ENCODE measurements around the gene HK2.
A peak's percentile ranks its signal among the peaks of the same experiment; 100 is the strongest.

Gene HK2

DNA sequence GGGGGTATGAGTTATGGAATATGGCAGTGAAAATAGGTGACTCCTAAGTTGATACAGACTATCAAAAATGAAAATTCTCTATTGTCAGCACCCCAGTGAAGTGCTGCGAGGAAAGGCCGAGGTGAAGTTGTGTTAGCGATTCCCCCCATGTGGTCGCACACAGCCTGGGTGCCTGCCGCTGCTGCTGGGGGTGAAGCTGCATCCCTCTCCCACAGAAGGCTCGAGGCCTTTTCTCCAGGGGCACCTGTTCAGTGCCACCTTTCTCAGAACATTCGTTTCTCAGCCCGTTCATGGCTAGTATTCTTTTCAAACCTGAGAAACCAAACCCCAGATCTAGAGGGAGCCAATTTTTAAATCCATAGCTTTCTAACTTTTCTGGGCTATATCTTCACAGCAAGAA is 23.8 kb downstream of the HK2 start:
- DNase-seq = no peak

DNA sequence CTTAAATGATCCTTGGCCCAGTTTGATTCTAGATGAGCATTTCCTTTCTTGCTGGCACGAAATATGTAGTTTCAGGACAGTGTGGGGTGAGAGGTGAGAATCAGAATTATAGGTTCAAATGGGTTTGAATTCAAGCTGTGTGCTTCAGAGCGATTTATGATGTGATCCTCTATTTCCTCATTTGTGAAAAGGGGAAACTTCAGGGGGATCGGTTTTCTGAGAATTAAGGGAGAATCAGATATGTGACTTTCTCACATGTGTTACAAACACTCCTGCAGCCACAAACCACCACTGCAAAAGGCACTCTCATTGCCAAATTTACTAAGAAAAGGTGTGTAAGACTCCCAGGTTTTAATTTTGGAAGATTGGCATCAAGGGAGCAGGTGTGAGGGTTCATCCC is 24.4 kb downstream of the HK2 start:
- no peak for DNase-seq

DNA sequence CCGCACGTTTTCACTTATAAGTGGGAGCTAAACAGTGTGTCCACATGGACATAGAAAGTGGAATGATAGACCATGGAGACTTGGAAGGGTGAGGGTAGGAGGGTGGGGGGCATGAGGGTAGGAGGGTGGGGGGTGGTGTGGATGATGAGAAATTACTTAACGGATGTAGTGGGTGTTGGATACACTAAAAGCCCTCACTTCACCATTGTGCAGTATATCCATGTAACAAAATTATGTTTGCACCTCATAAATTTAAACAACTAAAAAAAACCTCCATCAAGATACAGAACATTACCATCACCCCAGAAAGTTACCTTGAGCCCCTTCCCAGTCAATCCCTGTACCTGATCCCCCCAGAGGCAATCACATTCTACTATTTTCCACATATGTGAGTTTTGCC is 26.2 kb downstream of the HK2 start:
- no peak for DNase-seq

DNA sequence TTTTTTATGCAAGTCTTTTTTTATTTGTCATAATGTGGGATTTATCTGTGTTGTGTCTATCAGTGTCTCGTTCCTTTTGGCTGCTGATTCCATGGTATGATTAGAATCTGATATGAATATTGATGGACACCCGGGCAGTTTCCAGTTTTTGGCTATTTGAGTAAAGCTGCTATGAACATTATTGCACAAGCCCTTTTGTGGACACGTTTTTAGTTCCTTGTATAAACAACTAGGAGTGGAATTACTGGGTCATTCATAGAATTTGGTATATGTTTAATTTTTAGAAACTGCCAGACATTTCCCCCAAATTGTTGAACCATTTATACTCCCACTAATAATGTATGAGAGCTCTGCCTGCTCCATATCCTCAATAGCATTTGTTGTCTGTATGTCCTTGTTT is 26.6 kb downstream of the HK2 start:
- DNase-seq = no peak

DNA sequence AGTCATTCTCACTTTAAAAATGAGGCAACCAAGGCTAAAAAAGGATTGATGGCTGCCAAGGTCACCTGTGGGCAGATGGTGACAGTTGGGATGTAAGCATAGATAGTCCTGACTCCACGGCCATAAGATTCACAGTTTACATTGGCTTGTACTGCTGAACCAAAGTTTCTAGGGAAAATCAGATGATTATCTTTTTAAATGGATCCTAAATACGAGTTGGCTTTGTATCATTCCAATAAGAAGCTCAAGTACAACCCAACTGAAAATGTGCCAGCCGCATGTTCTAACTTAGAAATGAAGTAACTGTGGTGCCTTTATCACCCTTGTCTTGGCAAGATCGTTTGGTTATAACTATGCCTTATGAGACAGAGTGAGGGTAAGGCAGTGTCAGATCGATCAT is 27.6 kb downstream of the HK2 start:
- no peak for DNase-seq

DNA sequence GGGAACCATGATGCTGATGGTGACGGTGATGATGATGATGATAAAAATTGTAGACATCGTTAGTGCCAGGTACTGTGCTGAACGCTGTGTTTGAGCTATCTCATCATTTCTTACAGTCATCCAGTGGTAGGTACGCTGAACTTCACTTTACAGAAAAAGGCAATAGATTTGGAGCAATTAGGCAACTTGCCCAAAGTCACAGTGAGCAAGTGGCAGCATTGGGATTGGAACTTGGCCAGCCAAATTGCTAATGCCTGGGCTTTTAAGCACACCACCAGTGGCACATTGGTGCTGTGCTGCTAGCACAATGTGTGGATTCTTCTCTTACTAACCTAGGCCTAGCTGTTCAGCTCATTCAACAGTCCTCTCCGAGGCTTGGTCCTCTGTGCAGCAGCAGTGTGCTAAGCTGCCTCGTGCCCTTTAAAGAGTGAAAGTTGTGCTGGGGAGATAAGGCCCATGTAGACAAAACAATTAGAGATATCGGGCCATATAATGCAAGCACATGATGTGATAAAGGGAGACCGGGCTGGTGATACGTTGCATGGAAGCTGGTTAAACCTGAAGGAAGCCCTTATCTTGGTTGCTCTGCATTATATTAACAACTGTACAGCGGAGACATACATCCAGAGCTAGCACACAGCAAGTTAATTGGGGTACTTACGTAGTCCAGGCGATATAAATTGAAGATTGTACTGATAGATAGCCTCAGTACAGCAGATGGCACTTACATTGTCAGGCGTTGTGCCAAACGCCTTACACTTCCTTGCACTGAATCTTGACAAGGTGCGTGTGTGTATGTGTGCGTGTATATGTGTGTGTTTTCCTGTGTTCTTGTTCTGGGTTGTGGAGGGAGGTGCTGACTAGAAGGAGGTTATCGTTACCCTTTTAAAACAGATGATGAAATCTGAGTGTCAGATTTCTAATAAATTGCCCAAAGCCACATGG is 28.4 kb downstream of the HK2 start:
- no peak for DNase-seq

DNA sequence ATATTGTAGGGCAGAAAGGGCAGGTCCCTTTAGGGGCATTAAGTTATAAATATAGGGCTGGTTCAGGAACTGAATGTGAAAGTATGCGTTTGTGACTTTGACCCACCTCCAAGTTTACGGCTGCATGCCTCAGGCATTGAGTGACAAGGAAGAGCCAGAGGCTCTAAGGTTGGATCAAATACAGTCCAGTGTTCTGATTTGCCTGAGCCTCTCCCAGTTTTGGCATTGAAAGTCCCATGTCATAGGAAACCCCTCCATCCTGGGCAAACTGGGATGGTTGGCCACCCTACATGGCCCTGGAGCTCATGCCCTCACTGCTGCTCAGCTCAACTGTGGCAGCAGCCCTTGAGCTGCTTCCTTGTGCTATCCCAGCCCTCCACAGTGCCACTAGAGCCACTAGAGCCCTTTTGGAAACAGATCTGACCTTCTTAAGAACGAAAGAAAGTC is 29.9 kb downstream of the HK2 start:
- DNase-seq = no peak

DNA sequence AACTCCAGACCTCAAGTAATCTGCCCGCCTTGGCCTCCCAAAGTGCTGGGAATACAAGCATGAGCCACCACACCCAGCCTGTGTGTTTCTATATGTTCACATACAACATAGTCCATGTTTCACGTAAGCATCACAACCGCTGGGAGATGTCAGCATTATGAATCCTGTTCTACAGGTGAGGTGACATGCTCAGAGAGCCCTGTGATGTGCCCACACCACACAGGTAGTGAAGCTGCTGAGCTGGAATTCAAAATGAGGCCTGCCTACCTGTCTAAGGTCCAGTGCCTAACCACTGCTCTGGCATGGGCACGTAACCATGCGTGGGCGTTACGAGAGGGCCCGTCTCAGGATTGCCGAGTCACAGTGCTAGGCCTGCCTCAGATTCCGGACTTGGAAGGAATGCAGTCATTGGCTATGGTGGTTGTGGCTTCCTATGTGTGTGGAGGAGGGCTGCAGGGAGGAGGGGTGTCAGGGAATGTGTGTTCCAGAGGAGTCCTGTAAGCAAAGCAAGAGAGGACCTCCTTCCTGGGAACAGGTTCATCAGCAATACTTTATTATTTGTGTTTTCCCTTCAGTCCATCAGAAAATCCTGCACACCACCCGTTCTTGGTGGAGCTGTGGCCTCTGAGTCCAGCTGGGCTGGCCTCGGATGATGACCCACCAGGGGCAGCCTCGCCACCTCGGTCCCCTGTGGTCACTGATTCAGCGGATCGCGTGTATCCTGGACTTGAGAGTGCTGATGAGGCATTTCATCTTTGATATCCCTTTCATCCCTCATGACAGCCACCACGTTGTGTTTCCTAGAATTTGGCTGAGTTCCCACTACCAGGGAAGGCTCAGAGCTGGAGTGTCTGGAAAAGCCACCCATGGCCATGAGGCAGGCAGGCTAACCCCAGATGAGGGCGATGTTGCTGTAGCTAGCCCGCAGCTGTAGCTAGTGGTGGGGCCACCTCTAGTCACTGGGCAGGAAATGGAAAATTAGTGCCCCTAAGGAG is 31.1 kb downstream of the HK2 start:
- DNase-seq = peak; percentile 69

DNA sequence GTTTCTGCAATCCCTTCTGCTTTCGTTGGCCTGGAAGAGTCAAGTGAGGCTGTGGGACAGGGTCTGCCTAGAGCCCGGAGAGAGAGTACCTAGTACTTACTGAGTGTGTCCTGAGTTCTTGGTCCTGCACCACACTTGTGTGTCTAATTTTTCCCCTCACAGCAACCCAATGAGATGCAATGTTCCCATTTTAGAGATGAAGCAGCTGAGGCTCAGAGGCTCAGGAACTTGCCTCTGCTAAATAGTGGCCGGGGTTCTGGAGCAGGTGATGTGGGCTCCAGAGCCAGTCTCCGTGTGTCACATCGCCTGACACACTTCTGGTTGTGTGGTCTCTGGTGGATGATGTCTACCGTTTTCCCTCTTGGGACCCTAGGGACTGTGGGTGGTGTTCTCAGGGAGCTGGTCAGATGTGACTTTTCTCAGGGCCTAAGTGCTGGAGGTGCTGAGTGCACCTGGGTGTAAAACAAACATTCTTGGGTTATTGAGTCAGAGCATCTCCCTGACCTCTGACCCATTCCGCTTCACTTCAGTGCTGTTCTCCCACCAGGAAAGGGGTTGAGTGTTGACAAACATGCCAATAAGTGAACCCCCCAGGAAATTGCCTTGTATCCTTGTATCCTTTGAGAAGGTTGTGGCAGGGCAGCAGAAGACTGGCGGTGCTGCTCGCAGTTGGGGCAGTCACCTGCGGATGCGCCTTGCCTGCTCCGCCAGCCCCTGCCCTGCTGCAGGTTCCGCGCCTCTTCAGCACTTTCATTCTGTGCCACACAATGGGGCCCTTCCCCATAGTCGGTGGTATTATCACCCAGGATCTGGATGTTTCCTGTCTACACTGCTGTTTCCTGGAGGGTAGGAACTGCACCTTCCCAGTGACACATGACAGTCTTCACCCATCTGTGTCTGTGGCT is 32.1 kb downstream of the HK2 start:
- no peak for DNase-seq

DNA sequence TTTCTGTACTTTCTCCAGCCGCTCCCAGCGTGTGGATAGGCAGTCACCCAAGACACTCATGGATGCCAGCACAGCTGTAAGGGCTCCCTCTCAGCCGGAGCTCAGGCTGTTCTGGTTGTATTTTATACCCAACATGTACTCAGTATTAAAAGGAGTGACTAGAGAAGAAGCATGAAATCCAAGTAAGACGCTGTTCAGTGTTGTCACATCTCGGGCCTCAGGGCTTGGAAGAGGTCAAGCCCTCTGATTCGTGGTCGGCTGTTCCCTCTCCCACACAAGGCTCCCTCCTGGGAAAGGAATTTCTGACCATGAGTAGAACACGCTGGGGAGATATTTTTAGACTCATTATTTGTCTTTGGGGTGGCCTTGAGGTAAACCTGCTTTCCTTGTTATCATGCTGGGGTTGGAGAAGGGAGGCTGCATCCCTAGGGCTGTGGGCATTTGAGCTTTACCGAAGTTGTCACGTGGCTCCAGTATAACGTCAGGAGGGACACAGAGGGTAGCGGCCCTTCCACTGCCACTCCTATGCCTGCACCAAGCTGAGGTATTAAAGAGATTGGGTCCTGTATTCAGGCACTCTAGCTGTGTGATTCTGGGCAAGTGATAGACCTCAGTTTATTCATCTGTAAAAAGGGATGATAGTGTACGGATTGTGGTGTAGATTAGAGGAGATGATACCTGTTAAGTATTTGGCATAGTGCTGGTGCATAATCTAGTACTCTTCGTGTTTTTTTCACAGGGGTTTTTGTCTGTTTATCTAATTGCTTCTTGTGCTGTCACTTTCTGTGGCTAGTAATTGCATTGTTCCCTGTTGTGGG is 34.1 kb downstream of the HK2 start:
- DNase-seq = peak; percentile 72

DNA sequence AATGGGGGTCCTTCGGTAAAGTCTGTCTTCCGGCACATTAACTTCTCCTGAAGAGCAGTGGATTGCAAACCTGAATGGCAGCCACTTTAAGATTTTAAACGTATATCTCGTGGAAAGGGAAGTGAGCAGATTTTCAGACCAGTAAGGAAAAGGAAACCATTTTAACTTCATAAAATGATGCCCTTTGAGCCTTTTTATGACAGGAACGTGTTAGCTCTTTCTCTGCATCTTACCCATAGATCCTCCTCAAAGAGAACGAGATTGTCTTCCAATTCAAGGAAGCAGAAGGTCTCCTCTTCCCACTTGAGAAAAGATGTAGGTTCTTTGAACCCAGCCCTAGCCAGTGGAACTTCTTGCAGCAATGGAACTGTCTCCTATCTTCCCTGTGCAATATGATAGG is 35.6 kb downstream of the HK2 start:
- DNase-seq = no peak

DNA sequence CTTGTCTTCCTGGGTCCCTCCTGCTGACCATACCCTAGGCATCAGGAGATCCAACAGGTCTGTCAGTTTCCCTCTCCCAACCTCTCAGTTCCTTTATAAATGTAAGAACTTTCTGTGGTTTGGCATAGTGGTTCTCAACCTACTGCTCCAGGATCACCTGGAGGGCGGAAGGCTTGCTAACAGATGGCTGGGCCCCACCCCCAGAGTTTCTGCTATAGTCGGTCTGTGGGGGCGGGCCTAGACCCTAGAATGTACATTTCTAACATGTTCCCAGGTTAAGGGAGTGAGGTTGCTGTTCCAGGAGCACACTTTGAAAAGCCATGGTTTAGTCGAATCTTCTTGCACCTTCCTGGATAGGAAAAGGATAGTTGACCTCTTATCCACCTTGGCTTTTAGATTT is 37.0 kb downstream of the HK2 start:
- no peak for DNase-seq

DNA sequence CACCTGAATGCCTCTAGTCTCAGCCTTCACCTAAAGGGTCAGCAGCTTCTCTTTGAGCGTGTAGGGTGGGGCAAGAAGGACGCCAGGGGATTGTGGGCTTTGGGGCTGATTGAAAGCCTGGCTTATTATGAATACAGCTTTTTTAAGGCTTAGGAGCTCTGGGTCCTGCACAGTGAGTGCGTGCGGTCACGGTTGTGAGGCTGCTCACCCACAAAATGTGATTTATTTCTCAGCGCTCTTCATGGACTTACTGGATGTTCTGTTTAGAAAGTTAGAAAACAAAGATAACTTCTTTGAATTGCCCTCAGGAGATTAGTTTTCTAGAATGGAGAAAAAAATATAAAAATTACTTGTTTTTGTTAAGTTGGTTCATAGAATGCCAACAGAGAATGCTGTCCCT is 37.5 kb downstream of the HK2 start:
- DNase-seq = no peak

DNA sequence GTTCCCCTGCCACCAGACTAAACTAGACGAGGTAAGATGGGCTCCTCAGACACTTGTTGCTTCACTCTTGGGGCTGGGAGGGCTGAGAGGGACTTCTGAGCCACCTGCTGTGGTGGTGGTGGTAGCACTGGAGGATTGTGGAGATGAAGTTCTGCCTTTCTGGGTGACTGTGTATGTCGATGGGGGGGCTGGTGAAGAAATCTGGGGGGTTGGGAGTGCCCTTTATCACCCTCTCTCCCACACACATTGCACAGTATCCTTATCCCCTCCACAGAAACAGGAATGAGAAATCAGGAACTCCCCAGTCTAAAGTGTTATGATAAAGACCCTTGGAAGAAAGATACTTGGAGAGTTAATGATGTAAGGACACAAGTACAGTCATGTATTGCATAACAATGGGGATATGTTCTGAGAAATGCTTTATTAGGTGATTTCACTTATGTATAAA is 38.5 kb downstream of the HK2 start:
- DNase-seq = no peak

DNA sequence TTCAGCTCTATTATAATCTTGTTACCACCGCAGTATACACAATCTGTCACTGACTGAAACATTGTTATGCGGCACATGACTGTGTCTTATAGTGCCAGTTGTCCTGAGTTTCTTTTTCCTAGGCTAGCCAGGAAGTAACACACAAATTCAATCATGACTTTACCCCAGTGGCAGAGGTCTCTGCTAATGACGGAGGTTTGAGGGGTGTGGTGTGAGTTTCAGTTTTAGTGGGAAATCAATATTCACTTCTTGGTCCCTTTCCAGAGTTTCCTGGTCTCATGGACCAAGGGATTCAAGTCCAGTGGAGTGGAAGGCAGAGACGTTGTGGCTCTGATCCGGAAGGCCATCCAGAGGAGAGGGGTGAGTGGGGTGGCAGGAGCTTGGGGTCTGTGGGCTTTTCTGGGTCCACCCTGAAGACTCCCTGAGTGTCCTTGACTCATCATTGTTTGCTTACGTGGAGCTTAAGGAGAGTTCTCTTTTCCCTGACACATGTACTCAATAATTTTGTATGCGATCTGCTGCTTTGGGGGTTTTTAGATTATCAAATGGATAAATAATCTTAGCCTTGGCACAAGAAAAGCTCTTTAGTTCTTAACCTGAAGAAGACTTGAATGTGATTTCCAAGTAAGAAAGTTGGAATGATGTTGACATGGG is 39.2 kb downstream of the HK2 start:
- no peak for DNase-seq

DNA sequence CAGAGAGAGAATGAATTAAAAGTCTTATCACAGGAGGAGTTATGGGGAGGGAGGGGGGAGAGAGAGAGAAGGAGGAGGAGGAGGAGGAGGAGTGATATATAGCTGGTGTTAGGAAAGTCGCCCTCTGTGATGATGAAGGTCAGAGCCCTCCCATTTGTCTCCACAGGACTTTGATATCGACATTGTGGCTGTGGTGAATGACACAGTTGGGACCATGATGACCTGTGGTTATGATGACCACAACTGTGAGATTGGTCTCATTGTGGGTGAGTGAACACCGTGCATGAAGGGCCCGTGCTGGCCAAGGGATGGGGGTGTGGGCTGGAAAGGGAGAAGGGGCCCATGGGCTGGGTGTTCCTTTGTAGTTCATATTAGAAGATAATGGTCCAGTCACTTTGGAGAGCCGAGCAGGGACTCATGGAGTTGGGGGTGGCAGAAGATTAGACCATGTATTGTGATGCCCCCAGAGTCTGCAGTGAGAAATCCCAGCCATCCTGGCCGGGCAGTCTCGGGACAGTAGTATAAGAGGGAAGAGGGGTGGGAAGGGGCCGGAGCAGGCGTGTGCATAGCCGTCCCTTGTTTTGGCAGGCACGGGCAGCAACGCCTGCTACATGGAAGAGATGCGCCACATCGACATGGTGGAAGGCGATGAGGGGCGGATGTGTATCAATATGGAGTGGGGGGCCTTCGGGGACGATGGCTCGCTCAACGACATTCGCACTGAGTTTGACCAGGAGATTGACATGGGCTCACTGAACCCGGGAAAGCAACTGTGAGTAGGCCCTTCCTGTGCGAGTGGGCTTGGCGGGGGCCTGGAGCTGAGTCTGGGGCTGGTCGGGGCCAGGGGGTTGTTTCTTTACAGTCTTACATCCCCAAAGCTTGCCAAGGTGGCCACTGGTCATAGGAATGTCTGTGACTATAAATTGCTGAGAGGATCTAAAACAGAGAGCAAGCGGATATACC is 40.0 kb downstream of the HK2 start:
- no peak for DNase-seq

DNA sequence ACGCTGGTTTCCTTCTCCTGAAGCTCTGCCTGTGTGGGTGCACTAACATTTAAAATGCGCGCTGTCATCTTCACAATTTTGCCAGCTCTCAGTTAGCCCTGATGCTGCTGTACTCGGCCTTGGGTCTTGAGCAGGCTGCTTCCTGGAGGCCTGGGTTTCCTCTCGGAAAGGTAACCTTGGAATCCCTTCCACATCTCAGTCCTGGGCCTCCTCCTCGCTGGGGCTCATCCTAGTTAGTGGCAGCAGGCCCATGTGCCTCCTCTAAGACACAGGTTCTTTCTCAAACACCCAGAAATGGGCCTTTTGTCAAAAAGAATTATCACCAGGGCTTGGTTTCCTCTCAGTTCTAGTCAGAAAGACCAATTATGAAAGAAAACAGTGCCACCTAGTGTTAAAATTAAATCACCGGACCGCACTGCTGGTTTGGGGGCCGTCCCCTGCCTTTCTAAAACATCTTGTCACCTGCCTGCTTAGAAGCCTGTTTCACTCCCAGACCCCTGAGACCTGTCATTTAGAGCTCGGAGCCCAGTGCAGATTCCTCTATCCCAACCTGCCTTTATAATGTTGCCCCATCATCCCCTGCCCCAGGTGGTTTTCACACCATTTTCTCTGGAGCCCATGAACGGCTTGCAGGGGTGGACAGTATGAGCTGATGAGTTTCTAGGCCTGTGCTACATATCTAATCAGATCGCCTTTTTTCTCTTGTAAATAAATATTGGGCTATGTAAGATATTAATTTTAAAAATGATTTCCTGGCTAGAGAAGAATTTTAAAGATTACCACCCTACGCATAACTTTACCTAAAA is 42.4 kb downstream of the HK2 start:
- DNase-seq = peak; percentile 50

DNA sequence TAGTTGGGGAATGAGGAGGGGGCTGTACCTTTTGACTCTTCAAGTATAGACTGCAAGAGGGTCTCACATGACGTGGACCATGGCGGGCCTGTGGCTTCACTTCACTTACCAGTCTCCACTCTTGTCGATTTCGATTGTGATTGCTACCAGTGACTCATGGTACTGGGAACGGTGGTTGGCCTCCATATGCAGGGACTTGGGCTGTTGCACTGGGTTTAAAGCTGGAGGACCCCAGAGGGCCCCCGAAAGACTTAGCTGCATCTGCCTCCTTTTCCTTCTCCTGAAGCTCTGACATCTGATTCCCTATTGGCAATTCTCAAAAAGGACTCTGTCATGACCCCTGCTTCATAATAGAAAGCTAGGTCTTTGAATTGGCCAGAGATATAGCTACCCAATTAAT is 43.4 kb downstream of the HK2 start:
- no peak for DNase-seq

Data from fibroblast of skin of scalp (primary cell).